ENCODE data around the gene DUSP10. TPM values are rescaled to one million over a fixed set of nuclear protein-coding genes. Genes with fewer than 3 reads are reported as not detected.
A peak's percentile ranks its signal among the peaks of the same experiment; 100 is the strongest.

Gene DUSP10
- total RNA-seq, 1 donor from 2014 or later, result 3.1 TPM

GRCh38 chr1:221714227-221715152 is 27.4 kb downstream of the DUSP10 start:
- no peak for DNase-seq (ENCODE audit: low read depth, low spot score)

- no peak for DNase-seq (ENCODE audit: low read depth, low spot score)
These were observed 29.0 kb downstream of the DUSP10 start for GRCh38 chr1:221712776-221713431.

- no peak for DNase-seq (ENCODE audit: low read depth, low spot score)
These were observed 29.6 kb downstream of the DUSP10 start for GRCh38 chr1:221712198-221712684.

- DNase-seq (ENCODE audit: low read depth, low spot score), result no peak
These were observed 30.2 kb downstream of the DUSP10 start for GRCh38 chr1:221711656-221712055.

GRCh38 chr1:221711063-221711577 is 30.8 kb downstream of the DUSP10 start:
- DNase-seq (ENCODE audit: low read depth, low spot score), result no peak

GRCh38 chr1:221709854-221710253 is 32.0 kb downstream of the DUSP10 start:
- DNase-seq (ENCODE audit: low read depth, low spot score), result no peak

- DNase-seq (ENCODE audit: low read depth, low spot score), result peak; percentile 10
These were observed 32.9 kb downstream of the DUSP10 start for GRCh38 chr1:221708987-221709386.

GRCh38 chr1:221708076-221708571 is 33.8 kb downstream of the DUSP10 start:
- DNase-seq (ENCODE audit: low read depth, low spot score), result no peak

- DNase-seq (ENCODE audit: low read depth, low spot score), result no peak
These were observed 34.9 kb downstream of the DUSP10 start for GRCh38 chr1:221706876-221707582.

GRCh38 chr1:221706191-221706590 is 35.7 kb downstream of the DUSP10 start:
- DNase-seq (ENCODE audit: low read depth, low spot score), result no peak

- DNase-seq (ENCODE audit: low read depth, low spot score), result no peak
These were observed 37.6 kb downstream of the DUSP10 start for GRCh38 chr1:221704306-221704705.

- no peak for DNase-seq (ENCODE audit: low read depth, low spot score)
These were observed 40.2 kb downstream of the DUSP10 start for GRCh38 chr1:221701570-221702186.

GRCh38 chr1:221700948-221701347 is 40.9 kb downstream of the DUSP10 start:
- DNase-seq (ENCODE audit: low read depth, low spot score), result no peak

- DNase-seq (ENCODE audit: low read depth, low spot score), result no peak
These were observed 41.4 kb downstream of the DUSP10 start for GRCh38 chr1:221700536-221700935.

GRCh38 chr1:221699978-221700519 is 41.8 kb downstream of the DUSP10 start:
- no peak for DNase-seq (ENCODE audit: low read depth, low spot score)

GRCh38 chr1:221699577-221699976 is 42.3 kb downstream of the DUSP10 start:
- DNase-seq (ENCODE audit: low read depth, low spot score), result no peak

GRCh38 chr1:221698579-221699349 is 43.1 kb downstream of the DUSP10 start:
- no peak for DNase-seq (ENCODE audit: low read depth, low spot score)

- no peak for DNase-seq (ENCODE audit: low read depth, low spot score)
These were observed 43.9 kb downstream of the DUSP10 start for GRCh38 chr1:221697923-221698425.

- DNase-seq (ENCODE audit: low read depth, low spot score), result no peak
These were observed 45.0 kb downstream of the DUSP10 start for GRCh38 chr1:221696718-221697461.
